Panc1 (cell line): ENCODE measurements around the gene TMOD3. TPM values are rescaled to one million over a fixed set of nuclear protein-coding genes. Genes with fewer than 3 reads are reported as not detected.

Source experiments
- ATAC-seq: fragments of 200-7000 bp; cut with Tn5 transposase; 2 replicates; pipeline ENCODE4 v1.9.1; 2020; ENCODE audit warnings: mild to moderate bottlenecking, moderate library complexity
- BruUV-seq: library from RNA; stranded (reverse); fragments of 400-500 nt; replicated peaks from 2 replicates; lab custom pipeline; 2021; lab: Mats Ljungman, UMichigan
- CTCF ChIA-PET: fragments of 300-600 bp; sonication (Branson Sonifier 250); formaldehyde crosslinking; loops from one replicate; lab custom pipeline; 2022; ENCODE audit warnings: antibody characterized with exemption; lab: Charles Lee
- POLR2A ChIA-PET: fragments of 300-600 bp; sonication (Branson Sonifier 250); formaldehyde crosslinking; loops from one replicate; lab custom pipeline; 2022; ENCODE audit warnings: antibody characterized with exemption; lab: Charles Lee
- DNase-seq: peaks from one replicate; pipeline ENCODE4 v3.0.0-alpha.2; 2010; ENCODE audit warnings: low read depth, low spot score
- H3K27ac ChIP-seq: 2 replicates; pipeline ENCODE4 v1.5.1; 2011; ENCODE audit warnings: mild to moderate bottlenecking, low read length, inconsistent platforms
- H3K27me3 ChIP-seq: fragments of 200-500 bp; sonication (Bioruptor generic); 2 replicates; pipeline ENCODE4 v1.6.0; 2014; ENCODE audit warnings: low read length, inconsistent platforms; ENCODE audit not compliant: control insufficient read depth, insufficient read depth
- H3K36me3 ChIP-seq: fragments of 200-500 bp; sonication (Bioruptor generic); 2 replicates; pipeline ENCODE4 v1.5.1; 2014; ENCODE audit warnings: inconsistent platforms, mild to moderate bottlenecking, low read length, moderate library complexity; ENCODE audit not compliant: control insufficient read depth, insufficient read depth
- H3K4me1 ChIP-seq: 2 replicates; pipeline ENCODE4 v1.5.1; 2011; ENCODE audit warnings: inconsistent platforms, mild to moderate bottlenecking, low read length, moderate library complexity; ENCODE audit not compliant: control insufficient read depth, insufficient read depth
- H3K4me3 ChIP-seq, 2 experiments: 2 replicates each; pipeline ENCODE4 v1.5.1; 2011 to 2012; ENCODE audit warnings: low read depth in 2 of 2, low read length in 2 of 2, mild to moderate bottlenecking in 2 of 2, inconsistent platforms in 1 of 2, moderate library complexity in 1 of 2
- H3K9me3 ChIP-seq: fragments of 200-500 bp; sonication (Bioruptor generic); 2 replicates; pipeline ENCODE4 v1.5.1; 2014; ENCODE audit warnings: low read depth, mild to moderate bottlenecking, inconsistent platforms, low read length, moderate library complexity; ENCODE audit not compliant: control insufficient read depth, insufficient read depth
- POLR2AphosphoS5 ChIP-seq: IDR thresholded peaks from 2 replicates; pipeline ENCODE4 v1.6.1; 2012; ENCODE audit warnings: mild to moderate bottlenecking, low read depth, low read length, moderate library complexity
- SIN3A ChIP-seq: IDR thresholded peaks from 2 replicates; pipeline ENCODE4 v1.6.1; 2012; ENCODE audit warnings: low read depth, mild to moderate bottlenecking, low read length, moderate library complexity, borderline replicate concordance; ENCODE audit not compliant: insufficient read depth
- TCF7L2 ChIP-seq: IDR thresholded peaks from 2 replicates; pipeline ENCODE4 v1.6.1; 2011; ENCODE audit warnings: mild to moderate bottlenecking, low read depth, low read length, inconsistent platforms
- in situ Hi-C: cut with HindIII; loops from 2 replicates; pipeline ENCODE4 v1.10.0; 2016; ENCODE audit warnings: low sequenced_read_pairs, low pct_unique_long_range_greater_than_20kb
- intact Hi-C: fragments of 100-400 bp; cut with micrococcal nuclease; formaldehyde crosslinking; loops from one replicate; pipeline ENCODE4 v1.10.0; 2022; ENCODE audit not compliant: unreplicated experiment
- total RNA-seq: library from RNA; stranded (reverse); gene quantifications from one replicate; pipeline ENCODE4 v1.2.1, GENCODE V29; 2021; ENCODE audit not compliant: unreplicated experiment
- TF ChIP-seq, protein P1 (sequence below): fragments of 450-650 bp; IDR thresholded peaks from 2 replicates; pipeline ENCODE4 v1.5.1; 2017; ENCODE audit warnings: mild to moderate bottlenecking
- TF ChIP-seq, protein P2 (sequence below), 2 experiments: IDR thresholded peaks; 2 replicates each; pipeline ENCODE4 v1.6.1; 2011 to 2012; ENCODE audit warnings: low read depth in 2 of 2, control low read depth in 1 of 2, low read length in 1 of 2, mild to moderate bottlenecking in 1 of 2, moderate library complexity in 1 of 2; ENCODE audit not compliant: insufficient read depth in 1 of 2

The TMOD3 gene
- total RNA-seq, 1 experiment from 2014 or later, result 53.4 TPM

DNA sequence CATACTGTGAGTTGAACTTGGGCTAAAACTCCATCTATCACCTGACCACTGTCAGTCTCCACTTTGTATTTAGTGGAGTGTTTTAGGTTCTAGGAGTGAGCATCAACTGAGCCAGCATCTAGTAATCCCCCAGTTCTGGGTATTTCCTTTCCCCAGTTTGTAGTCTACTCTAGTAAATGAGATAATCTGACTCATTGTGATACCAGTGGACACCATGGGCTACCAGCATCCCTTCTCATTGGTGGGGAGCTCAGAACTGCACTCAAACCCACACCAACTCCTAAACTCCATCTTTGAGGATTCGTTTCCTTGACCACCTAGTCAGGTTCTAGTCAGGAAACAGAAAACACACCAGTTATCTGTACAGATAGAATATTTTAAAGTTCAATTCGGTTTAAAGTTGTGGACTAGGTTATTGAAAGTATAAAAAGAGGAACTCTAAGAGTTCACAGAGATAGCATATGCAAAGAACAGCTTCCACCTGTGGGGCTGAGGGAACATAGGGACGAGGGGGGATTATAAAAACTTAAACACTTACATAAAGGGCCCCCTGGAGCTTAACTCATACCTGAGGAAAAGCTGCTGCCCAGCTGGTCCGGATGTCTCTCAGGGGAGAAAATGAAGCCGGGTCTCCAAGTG is 106.1 kb downstream of the TMOD3 start:
- ATAC-seq, result no peak
- intact Hi-C loops, result no loop called here
- BruUV-seq, result no TSS peak
- ChIA-PET POLR2A (interaction anchor here (0.7 kb wide), 1 partner anchor 108 kb away, joined by 3 read pairs; no protein-coding TSS in a partner anchor), CTCF (no interaction called here)
- H3K4me1 ChIP-seq, result no peaks in the 10 kb centered on the region
- in situ Hi-C loops, result no loop called here
- H3K27me3 ChIP-seq, result no peaks in the 10 kb centered on the region
- no peak overlapping the region for H3K4me3 ChIP-seq
- no peak overlapping the region for H3K27ac ChIP-seq
- TF ChIP-seq TCF7L2 (no peak), SIN3A (no peak)
- no peak for DNase-seq
- no peaks in the 10 kb centered on the region for H3K9me3 ChIP-seq
- H3K36me3 ChIP-seq, result 0 out of 2 replicates have a peak, but pooled peaks cover 2% of the 10 kb centered on the region

DNA sequence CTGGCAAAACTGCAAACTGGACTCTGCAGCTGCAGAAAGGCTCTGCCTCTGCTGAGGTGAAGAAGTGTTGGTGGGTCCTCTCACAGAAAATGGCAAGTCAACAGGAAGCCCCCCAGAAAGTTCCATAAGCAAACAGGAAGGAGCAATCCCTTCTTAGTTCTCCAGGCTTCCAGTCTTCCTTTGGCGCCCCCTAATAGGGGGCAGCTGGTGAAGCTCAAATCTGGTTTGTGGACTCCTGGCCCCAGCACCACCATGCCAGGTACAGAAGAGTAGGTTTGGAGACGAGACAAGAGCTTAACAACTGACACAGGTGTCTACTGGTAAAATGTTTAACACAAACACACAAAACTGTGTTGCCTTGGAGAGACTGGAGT is 106.6 kb downstream of the TMOD3 start:
- TF ChIP-seq, protein P1, sequence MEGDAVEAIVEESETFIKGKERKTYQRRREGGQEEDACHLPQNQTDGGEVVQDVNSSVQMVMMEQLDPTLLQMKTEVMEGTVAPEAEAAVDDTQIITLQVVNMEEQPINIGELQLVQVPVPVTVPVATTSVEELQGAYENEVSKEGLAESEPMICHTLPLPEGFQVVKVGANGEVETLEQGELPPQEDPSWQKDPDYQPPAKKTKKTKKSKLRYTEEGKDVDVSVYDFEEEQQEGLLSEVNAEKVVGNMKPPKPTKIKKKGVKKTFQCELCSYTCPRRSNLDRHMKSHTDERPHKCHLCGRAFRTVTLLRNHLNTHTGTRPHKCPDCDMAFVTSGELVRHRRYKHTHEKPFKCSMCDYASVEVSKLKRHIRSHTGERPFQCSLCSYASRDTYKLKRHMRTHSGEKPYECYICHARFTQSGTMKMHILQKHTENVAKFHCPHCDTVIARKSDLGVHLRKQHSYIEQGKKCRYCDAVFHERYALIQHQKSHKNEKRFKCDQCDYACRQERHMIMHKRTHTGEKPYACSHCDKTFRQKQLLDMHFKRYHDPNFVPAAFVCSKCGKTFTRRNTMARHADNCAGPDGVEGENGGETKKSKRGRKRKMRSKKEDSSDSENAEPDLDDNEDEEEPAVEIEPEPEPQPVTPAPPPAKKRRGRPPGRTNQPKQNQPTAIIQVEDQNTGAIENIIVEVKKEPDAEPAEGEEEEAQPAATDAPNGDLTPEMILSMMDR, result no peak; the same call in 1 of the 2 replicates
- TF ChIP-seq, protein P2, sequence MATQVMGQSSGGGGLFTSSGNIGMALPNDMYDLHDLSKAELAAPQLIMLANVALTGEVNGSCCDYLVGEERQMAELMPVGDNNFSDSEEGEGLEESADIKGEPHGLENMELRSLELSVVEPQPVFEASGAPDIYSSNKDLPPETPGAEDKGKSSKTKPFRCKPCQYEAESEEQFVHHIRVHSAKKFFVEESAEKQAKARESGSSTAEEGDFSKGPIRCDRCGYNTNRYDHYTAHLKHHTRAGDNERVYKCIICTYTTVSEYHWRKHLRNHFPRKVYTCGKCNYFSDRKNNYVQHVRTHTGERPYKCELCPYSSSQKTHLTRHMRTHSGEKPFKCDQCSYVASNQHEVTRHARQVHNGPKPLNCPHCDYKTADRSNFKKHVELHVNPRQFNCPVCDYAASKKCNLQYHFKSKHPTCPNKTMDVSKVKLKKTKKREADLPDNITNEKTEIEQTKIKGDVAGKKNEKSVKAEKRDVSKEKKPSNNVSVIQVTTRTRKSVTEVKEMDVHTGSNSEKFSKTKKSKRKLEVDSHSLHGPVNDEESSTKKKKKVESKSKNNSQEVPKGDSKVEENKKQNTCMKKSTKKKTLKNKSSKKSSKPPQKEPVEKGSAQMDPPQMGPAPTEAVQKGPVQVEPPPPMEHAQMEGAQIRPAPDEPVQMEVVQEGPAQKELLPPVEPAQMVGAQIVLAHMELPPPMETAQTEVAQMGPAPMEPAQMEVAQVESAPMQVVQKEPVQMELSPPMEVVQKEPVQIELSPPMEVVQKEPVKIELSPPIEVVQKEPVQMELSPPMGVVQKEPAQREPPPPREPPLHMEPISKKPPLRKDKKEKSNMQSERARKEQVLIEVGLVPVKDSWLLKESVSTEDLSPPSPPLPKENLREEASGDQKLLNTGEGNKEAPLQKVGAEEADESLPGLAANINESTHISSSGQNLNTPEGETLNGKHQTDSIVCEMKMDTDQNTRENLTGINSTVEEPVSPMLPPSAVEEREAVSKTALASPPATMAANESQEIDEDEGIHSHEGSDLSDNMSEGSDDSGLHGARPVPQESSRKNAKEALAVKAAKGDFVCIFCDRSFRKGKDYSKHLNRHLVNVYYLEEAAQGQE (IDR thresholded peaks at IDR 0.05; ENCODE audit: insufficient read depth in 1 of 2, low read depth in 2 of 2, low read length in 1 of 2), result no peak
- Histone ChIP-seq H3K27me3 (no peaks in the 10 kb centered on the region), H3K9me3 (no peaks in the 10 kb centered on the region), H3K36me3 (0 out of 2 replicates have a peak, but pooled peaks cover 2% of the 10 kb centered on the region), H3K4me1 (no peaks in the 10 kb centered on the region), H3K27ac (no peak overlapping the region), H3K4me3 (no peak overlapping the region)
- no peak for DNase-seq
- intact Hi-C loops, result no loop called here
- BruUV-seq, result no TSS peak
- ATAC-seq, result no peak
- CTCF ChIA-PET, result no interaction called here
- in situ Hi-C loops, result no loop called here
- POLR2A ChIA-PET, result no interaction called here

DNA sequence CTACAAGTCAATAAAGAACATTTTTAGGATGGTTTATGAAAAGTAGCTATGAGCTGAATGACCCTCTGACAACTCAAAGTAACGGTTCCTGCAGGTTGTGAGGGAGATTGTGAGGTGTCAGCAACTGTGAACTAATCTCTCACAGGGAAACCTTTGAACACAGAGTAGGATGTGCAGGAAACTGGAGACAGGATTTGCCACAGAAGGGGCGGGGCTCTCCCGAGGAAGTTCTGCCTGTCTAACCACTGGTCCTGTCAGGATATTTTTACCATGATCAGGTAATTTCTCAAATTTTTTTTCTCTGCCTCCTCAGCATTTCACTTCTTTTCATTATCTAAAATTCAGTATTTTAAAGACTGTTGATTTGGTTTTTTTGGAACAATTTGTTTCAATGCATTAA is 108.8 kb downstream of the TMOD3 start:
- Histone ChIP-seq H3K4me1 (no peaks in the 10 kb centered on the region), H3K27ac (no peak overlapping the region), H3K9me3 (no peaks in the 10 kb centered on the region), H3K36me3 (0 out of 2 replicates have a peak, but pooled peaks cover 2% of the 10 kb centered on the region), H3K4me3 (no peak overlapping the region), H3K27me3 (no peaks in the 10 kb centered on the region)
- no peak for TF ChIP-seq SIN3A
- TF ChIP-seq, protein P1, result no peak
- TF ChIP-seq POLR2AphosphoS5, result no peak
- TF ChIP-seq, protein P2 (IDR thresholded peaks at IDR 0.05; ENCODE audit: insufficient read depth in 1 of 2, low read depth in 2 of 2, low read length in 1 of 2), result no peak
- TF ChIP-seq TCF7L2, result no peak
- ChIA-PET CTCF (no interaction called here), POLR2A (no interaction called here)
- intact Hi-C loops (no loop called here), in situ Hi-C loops (no loop called here)
- no TSS peak for BruUV-seq
- DNase-seq, result no peak
- ATAC-seq, result no peak
